HG02763 (cell line): ENCODE data around the gene SPDL1.

Experiments used
- ATAC-seq: cut with Tn5 transposase; IDR thresholded peaks from one replicate; pipeline ENCODE4 v1.9.1; 2021; ENCODE audit warnings: mild to moderate bottlenecking, moderate library complexity; ENCODE audit not compliant: unreplicated experiment

Gene SPDL1, protein sequence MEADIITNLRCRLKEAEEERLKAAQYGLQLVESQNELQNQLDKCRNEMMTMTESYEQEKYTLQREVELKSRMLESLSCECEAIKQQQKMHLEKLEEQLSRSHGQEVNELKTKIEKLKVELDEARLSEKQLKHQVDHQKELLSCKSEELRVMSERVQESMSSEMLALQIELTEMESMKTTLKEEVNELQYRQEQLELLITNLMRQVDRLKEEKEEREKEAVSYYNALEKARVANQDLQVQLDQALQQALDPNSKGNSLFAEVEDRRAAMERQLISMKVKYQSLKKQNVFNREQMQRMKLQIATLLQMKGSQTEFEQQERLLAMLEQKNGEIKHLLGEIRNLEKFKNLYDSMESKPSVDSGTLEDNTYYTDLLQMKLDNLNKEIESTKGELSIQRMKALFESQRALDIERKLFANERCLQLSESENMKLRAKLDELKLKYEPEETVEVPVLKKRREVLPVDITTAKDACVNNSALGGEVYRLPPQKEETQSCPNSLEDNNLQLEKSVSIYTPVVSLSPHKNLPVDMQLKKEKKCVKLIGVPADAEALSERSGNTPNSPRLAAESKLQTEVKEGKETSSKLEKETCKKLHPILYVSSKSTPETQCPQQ

DNA sequence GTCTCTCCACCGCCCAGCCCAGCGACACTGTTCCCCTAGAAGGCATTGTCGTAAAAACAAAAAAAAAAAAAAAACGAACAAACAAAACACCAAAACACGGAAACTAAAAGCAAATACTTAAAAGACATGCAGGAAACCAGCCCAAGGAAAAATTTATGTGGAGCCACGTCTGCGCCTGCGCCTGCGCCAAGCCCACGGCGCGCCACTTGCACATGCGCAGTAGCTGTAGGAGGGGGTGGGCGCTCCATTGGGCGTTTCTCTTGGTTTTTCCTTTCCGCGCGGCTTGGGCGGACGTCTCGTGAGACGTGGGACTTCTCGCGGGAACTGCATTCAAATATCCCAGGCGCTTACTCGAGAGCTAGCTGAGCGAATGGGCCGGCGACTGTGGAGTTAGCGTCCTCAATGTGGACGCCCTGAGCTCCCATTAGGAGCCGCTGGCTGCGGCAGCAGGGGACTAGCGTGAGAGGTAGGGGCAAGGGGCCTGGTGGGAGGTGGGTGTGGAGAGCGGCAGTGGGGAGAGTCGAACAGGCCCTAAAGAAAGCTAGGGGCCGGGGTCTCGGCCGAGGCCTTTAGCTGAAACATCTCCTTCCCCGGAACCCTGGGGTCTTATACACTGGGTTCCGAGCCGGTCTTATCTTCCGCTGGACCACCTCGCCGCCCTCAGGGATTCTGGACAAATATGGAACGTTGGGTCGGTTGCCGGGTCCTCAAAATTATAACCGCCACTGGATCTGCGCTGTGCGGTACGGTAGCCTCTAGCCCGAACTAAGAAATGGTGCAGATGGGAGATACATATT, at the start of gene SPDL1:
SPDL1 (plus strand) TSS at position 350 of the 797 bp plus-strand sequence. CDS start 4,644 bp downstream, outside the sequence.
- ATAC-seq, result peak; percentile 86

DNA sequence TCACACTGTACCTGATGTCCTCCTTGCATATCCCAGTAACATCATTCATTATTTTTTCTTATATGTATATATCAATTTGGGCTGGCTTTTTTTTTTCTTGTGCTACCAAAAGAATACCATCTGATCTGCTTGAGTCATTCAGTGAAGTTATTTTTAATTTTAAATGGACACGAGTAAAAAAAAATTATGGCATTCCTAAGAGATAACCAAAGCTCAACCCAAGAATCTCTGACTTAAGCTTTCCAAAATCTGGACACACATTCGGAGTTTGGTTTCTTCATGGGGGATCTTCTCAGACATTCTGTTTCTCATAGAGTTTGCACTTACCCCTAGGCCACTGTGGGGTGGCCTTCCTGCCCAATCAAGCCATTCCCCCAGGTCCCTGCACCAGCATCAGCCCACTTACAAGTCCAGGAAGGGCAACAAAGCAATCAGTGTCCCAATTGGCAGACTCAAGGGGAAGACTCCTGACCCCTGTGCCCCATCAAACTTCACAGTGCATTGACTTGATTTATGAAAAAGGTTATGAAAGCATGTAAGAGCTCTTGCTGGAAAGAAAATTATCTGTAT, 49.2 kb upstream of the SPDL1 start:
- ATAC-seq, result no peak

DNA sequence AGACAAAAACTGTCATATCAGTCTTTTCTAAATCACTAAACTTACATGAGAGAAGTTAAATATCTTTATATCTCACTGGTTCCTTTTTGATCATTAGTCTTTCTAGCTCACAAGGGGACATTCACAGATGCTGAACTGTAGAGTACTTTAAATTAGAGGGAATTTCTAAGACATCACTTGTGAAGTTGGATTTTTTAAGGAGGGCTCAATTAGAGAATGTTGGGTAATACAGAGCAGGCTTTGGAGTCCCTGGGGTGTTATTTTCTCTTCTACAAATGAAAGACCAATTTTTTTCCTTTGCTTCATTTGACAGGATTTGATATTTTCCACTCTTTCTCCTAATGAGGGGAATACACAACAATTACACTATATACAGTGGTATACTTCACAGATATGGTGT, 48.6 kb upstream of the SPDL1 start:
- no peak for ATAC-seq

DNA sequence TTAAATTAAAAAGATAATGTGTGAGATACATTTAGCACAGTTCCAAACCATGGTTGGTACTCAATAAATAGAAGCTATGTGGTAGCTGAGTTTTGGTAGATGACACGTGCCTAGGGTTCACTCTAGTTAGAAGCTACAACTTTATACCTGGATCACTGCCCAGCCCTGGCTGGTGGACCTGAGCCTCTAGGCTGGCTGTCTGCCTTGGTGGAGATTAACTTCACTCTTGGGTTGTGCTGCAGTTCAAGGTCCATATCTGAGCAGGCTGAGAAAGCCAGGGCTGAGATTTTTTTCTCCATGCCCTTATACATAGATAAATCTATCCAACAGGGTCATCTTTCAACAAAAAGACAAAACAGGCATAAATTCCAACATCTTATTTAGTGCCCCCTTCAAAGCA, 44.6 kb upstream of the SPDL1 start:
- ATAC-seq, result no peak

DNA sequence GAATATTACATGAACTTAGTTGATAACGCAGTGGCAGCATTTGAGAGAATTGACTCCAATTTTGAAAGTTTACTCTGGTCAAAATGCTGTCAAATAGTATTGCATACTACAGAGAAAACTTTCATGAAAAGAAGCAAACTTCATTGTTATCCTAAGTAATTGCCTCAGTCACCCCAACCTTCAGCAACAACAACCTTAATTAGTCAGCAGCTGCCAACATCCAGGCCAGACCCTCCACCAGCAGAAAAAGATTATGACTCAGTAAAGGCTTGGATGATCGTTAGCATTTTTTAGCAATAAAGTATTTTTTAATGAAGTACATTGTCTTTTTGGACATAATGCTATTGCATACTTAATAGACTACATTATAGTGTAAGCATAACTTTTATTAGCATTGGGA, 40.8 kb upstream of the SPDL1 start:
- no peak for ATAC-seq

DNA sequence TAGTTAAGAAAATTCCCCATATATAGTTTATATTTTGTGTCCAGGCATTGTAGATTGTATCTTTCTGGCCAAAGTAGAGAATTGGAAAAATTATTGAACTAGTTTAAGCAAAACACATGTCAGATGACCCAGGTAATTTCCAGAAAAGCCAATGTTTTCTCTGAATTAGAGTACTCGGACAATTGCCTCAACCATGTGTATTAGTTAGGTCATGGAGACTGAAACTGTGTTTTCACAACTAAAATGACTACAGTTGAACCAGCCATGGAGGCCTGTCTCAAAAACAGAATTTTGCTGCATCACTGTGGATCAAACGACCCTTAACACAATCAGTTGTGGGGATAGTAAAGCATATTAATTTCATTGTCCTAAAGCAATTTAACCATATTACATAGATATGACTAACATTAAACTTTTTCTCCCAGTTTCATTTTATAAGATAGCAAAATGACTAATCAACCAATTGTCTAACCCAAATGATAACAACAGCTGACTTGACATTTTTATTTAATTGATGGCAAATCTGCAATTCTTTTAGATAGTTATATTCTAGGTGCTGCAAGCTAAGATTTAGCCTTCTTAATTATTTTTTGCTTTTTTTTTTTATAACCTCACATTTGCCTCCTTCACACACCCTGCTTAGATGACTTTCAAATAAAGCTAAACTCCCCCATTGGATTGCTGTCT, 39.2 kb upstream of the SPDL1 start:
- no peak for ATAC-seq

DNA sequence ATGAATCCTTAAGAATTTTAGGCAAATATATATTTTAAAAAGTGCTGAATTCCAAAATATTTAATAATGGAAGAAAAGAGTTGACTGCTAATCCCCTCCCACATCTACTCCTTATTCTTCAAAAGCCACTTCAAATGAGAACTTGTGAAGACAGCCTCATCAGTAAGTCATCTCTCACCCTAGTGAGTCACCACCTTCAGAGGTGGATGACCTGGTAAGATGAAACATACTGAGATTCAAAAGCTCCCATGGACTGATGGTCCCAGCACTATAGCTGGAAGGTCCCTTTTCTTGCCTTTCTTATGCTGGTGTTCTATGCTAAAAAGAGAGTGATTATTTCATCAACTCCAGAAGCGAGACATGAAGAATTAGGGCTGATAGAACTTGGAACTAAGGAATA, 37.8 kb upstream of the SPDL1 start:
- ATAC-seq, result no peak

DNA sequence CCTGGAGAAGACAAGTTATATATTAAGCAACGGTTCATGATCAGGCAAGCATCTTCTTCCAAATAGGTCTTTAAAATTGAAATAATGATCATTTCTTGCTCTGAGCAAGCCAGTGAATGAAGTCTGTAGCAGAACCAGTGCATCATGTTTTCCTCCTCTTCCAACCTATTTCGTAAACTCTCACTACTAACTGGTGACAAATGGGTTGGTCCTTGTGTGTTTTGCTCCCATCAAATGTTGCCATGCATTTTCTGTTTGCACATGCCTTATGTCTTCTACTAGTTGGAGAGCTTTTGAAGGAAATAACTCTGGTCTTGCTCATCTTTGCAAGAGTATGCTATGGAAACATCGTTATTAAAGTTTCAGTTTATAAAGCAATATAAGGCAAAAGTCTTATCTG, 37.2 kb upstream of the SPDL1 start:
- ATAC-seq, result no peak

DNA sequence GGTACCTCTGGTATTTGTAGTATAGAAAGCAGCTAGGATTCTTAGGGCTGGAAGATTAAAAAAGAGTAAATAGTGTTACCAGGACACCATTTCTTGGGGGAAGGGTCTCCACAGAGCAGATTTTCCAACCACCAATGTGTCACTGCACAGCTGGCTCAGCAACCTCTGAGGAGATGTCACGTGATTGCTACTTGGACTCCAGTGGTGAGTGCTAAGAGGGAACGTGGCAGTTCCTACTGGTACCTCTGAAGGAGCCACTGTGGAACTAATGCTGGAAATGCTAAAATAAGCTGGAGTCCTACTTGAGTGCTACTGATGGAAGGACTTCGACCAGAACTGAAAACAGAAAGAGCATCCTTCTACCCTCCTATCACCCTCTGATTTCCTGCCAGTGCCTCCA, 36.1 kb upstream of the SPDL1 start:
- ATAC-seq, result no peak

DNA sequence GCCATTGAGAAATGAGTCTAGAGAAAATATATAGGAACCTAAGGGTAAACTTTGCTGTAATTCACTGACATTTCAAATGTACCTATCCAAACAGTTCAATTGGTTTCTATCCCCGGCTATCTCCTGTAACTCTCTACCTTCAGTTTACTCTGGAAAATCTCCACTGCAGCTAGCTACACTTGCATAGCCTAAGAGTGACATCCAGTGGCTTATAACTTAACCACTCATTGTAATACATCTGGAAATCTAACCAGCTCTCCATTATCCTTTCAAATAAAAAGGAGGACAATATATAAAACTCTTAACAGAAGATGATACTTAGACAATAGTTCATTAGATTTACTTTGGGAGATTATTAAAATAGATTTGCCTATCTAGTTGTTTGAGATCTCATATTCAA, 35.3 kb upstream of the SPDL1 start:
- no peak for ATAC-seq

DNA sequence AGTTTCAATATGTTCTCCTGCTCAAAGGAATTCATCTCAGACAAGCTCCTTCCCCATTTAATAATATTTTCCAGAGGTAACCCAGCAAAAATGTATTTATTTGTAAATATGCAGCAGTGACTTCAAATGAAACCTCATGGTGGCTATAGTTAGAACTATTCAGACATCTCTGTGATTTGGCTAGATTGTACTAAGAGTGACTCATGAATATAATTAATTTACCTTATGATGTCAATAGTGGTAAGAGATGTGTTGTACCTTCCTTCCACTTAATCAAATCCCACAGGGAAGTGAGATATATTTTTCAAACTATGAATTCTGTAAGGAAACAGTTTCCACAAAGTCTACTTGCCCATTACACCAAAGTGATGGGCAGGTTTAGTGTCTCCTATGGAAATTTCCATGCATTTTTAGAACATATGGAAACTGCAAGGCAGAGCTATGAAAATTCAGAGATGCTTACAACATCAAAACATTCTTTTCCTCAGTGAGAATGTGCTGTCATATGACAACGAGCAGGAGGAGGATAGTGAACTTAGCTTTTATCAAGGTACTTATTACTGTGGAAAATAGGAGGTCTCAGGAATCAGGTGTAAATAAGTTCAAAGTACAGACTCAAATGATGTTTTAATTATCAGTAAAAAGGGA, 34.0 kb upstream of the SPDL1 start:
- ATAC-seq, result no peak

DNA sequence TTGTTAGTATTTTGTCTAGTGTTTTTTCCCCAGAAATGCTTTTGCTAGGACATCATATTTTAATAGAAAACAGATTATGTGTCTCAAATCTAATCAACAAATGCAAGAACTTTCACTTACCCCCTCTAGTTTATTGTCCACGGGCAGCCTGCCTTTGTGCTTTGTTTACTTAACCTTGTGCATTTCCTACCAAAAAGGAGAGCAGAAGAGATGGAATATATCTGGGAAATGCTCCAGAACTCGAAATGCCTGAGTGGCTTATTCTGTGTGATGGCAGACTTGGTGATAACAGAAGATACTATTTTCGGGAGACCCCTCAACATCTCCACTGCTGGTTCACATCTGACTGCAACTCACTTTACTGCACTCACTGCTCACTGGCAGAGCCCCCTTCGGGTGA, 33.3 kb upstream of the SPDL1 start:
- ATAC-seq, result no peak

DNA sequence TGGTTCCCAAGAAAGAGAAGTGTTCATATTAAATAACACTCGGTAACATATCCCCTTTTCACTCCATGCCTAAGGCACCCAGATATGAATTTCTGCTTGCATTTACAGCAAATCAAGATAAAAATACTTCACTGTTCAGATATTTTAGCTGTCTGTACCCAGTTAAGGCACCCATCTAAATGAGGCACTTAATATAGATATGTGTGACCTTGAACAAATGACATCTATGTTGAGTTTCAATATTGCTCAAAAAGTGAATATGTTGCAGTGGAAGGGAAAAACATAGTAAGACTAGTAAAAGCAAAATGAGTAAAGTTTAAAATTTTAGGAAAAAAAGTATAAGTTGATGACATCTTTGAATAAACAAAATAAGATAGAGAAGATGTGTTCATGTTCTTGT, 32.4 kb upstream of the SPDL1 start:
- no peak for ATAC-seq

DNA sequence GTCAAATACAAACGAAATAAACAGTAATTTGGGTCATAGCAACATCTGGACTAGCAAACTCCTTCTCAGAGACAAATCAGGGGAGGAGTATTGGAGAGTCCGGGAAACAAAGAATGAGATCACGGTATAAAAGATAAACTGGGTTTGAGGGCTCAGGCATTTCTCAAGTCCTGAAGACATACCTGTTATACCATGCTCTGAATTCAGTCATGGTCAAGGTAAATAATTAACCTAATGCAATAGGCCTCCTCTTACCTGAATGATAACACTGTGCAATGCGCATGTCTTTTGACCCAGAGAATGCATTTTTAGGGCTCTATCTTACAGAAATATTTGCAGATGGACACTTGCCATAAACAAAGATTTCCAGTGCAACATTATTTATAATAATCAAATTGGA, 31.9 kb upstream of the SPDL1 start:
- no peak for ATAC-seq

DNA sequence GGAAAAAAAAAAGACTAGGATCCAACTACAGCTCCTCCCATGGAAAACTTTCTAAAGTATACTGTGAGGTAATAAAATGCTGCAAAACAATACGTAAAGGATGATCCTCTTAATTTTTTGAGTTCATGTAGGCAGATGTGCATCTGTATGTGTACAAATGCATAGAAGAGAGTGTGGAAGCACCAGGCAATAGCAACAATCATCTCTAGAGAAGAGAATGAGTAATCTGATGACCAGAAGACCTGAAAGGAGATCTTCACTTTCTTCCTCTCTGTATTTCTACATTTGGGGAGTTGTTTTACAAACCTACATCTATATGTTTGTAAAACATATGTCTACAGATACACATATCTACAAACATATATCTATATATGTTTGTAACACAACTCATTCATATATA, 29.3 kb upstream of the SPDL1 start:
- ATAC-seq, result no peak

DNA sequence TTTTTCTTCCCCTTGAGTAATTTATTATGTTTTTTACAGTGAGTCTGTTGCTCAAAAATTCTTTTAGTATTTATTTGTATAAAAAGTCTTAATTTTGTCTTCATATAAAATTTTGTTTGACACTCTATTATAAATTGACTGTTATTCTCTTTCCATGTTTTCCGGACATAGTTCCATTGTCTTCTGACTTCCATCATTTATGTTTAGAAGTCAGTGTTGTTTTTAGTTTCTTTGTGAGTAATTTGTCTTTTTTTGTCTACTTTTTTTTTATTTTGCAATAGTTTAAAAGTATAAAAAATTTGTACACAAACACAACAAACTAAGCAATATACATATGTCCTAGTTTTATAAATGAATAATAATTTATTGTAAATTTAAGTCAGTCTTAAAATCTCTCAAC, 25.7 kb upstream of the SPDL1 start:
- ATAC-seq, result no peak

DNA sequence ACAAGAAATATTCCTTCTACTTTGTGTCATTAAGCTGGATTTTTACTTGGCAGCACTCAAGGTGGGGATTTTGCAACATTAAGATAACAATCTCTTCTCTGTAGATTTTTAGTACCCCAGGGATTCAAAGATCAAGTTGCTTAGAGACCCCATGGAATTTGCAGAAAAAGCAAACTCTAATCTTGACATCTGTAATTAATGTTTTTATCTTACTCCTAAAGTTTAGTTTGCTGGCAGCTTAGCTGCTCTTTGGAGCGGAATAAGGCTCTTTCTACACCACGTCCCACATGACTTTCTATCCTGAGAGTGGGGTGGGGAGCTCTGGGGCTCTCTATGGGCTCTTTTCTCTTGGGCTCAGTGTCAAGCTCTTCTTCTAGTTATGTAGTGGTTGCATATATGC, 21.7 kb upstream of the SPDL1 start:
- ATAC-seq, result no peak

DNA sequence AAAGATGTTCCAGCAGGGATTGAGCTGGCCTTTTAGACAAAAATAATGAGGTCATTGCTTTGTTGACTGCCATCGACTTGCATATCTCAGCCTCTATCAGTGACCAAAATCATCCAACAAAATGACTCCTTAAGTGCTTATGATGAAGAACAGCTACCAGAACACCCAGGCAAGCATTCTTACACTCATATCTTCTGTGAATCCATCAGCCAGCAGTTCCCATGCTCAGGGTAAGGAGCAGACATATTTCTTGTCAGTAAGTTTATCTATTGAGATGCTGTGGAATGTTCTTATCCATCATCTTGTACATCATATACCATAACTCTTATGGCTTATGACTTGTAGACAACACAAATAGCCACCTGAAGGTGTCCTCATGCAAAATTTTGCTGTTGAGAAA, 20.2 kb upstream of the SPDL1 start:
- ATAC-seq, result no peak

DNA sequence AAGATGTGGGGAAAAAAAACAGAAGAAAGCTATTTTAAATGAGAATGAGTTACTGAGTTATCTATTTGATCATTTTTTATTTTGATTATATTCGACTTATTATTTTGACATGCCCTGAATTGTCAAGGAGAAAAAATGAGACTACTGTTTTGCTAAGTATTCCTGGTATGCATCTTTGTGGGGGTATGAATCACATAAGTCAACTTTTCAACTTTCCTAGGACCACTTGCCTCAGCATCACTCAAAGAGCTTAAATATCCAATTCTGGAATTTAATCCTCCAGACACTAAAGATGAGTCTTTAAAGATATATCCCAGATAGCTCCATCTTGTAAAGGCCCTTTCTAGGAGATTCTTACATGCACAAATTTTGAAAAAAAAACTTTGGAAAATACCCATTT, 17.4 kb upstream of the SPDL1 start:
- ATAC-seq, result no peak

DNA sequence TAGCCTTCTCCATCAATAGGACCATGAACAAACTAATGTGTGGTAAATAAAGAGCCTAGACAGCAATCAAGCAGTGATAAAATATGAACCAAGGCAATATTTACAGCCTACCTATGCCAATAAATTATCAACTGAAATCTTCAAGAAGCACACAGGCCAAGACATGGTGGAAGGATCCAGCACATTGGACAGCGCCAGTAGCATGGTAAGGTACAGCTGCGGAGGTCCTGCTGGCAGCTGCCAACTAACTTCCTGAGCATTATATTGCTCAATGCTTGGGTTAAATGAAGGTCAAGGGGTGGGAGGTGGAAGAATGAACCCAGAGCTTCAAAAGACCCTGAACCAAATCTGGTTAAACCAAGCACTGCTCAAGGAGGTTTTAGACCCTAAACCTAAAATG, 16.5 kb upstream of the SPDL1 start:
- ATAC-seq, result no peak

DNA sequence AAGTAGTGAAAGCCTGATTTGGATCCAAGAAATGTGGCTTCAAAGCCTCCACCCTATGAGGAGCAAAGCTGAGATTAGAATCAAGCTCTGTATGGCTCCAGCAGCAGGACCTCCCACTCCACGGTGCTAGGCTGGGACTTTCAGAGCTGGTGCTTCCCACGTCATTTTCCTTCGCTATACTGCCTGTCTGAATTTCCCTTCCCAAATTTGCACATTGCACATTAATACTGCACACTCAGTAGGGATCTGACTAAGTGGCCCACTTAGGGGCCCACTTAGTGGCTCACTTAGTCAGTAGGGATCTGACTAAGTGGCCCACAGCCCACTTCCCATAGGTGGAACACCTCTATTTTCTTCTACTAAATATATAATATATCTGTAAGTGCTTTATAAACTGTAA, 14.1 kb upstream of the SPDL1 start:
- ATAC-seq, result no peak
